COLO829 (cell line): ENCODE data around the gene ACYP2.

Experiments used
- DNase-seq: peaks from one replicate; pipeline ENCODE4 v3.0.0; 2012; ENCODE audit warnings: low spot score

Gene ACYP2

DNA sequence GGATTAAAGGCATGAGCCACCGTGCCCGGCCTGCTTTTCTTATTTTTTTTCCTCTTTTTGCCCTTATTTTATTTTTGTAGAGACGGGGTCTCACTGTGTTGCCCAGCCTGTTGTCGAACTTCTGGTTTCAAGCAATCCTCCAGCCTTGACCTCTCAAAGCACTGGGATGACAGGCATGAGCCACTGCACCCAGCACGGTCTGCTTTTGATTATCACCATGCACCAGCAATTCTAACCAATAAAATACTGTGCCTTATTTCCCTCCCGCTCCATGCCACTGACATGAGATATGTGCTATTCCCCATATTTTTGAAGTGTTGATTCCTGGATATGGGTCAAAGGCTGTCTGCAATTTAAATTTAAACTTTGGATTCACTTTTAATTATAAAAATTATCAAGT is 42.9 kb downstream of the ACYP2 start:
- DNase-seq = no peak

DNA sequence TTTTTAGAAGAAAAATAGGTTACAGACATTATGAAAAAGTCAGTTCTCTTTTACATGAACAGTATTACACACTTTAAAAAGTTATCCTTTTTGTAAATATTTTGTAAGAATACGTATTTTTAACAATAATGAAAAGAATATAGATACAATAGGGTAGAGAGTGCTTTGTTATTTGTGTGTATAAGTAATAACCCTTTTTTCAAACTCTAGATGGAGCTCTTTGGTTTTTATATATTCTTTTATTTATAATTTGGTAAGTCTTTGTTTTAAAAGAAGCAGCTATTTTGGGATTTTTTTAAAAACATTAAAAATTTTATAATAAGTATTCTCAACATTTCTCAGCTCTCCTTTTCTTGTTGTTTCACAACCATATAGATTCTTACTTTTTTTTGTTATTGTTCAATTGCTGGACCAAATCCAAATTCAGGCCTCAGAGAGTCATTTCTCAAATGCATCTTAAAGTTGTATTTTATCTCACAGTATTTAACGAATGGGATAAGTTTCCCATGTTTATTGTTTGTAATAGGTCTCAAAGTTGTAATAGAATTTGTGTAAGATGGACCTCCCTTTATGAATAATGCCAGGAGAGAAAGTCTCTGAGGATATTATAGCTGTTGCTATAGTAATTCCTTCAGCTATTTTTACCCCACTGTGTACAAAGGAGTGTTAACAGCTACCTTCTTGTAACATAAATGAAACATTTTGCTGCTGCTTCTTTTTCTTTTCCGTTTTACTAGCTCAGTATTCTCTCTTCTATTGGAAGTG is 46.4 kb downstream of the ACYP2 start:
- DNase-seq = no peak

DNA sequence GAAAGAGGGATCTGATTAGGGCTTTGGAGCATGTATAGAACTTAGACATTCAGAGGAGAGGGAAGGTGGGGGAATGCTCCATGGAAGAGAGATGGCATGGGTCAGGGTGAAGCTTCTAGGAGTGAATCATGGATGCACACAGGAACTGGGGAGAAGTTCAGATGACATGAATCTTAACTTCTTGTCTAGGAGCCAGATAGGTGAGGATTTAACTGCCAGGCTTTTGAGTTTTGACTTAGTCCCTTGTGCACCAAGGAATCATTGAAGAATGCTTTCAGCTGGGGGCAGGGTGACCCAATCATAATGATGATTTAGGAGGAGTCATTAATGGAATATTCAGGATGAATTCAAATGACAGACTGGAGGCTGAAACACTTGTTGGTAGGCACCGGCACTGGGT is 48.7 kb downstream of the ACYP2 start:
- DNase-seq = no peak

DNA sequence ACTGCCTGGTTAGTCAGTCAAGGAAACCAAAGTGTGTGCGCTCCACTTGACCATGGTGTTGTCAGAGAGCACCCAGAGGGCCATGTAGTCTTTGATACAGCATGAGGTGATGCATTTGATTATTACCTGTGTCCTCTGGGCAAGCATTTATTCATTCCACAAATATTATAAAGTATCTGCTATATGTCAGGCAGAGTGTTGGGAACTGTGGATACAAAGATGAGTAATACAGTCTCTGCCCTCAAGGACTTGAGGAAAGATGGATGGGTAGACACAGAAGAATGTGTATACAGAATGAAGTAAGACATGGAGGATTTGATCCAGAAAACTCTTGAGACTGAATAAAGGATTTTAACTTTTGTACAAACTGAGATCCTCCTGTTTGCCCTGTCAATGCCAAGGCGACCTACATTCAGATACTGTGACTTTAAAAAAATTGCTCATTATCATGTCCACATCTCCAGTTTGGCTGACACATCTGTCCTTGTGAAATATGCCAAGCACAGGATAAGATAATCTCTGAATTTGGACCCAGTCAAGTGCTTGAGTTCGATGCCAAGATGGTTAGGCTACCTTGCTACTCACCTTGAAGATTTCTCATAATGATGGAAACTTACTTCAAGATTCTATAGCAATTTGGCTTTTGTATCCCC is 50.8 kb downstream of the ACYP2 start:
- DNase-seq = no peak

DNA sequence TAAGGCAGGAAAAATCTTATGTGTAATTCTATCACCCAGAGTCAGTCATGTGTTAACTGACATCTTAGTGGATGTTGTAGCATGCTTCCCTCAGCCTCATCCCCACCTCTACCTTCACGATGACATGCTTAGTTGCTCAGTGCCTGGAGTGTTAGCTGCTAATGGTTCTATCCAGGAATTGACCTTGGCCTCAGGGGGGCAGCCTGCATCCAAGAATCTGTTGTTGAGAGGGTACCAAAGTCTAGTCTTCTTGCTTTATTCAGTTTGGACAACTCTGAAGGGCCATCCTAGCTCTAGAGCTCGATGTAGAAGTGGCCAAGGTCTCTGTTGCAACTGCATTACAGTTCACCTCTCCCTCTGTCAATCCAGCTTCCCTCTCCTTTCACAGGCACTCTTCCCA is 61.2 kb downstream of the ACYP2 start:
- peak; percentile 57 for DNase-seq

DNA sequence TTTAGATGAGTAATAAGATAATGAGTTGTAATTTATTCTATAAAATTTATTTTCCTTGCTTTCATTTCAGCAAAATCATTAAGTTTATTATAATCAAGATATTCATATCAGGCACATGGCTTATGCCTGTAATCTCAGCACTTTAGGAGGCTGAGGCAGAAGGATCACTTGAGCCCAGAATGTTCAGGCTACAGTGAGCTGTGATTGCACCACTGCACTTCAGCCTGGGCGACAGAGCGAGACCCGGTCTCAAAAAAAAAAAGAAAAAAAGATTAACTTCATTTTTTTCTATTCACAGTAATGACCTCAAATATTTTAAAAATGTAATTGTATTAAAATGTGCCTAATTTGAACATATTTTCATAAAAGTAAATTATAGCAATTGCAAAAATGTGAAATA is 67.9 kb downstream of the ACYP2 start:
- DNase-seq = no peak

DNA sequence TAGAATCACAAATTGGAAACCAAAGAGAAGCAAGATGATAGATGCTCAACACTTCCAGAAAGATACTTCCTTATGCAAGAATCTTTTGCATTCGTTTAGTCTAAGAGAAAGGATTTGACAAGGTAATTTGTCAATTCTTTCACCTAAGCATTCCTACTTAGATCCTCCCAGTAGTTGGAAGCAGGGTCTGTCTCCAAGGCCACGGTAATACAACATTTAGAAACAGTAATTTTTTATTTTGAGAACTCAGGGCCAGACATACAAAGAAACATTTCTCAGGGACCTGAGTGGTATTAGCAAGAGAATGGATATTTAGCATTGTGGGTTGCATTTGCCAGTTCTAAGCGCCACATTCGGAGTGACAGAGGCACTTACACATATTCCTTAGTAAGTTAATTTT is 68.6 kb downstream of the ACYP2 start:
- no peak for DNase-seq

DNA sequence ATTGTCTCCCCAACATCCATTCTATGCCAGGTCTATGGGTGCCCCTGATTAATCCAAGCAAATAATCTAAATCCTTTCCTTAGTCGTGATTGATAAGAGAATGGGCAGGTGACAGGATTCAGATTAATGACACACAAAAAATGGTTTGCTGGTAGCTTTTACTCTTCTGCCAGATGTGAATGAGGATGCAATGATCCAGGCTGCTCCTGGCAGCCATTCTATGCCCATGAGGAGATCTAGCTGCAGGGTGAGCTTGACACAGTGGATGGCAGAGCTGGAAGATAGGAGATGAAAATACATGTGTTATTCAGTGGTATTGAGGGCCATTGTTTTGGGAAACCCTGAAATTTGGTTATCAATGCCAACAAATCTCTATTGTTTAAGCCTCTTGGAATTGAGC is 69.7 kb downstream of the ACYP2 start:
- no peak for DNase-seq

DNA sequence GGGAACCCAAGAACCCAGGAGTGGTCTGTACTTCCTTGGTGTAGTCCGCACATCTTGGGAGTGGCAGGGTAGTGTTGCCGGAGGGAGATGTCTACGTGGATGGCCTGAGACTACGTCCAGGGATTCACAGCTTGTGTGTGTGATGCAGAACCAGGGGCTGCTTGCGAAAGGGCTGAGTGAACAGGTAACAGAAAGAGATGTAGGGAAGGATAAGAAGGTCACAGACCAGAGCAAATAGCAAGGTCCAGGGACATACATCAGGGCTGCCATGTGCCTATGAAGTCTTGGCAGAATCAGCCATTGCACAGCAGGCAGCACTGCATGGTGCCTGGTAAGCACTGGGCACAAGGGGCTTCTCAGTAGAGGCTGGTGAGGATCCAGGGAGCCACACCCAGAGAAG is 71.9 kb downstream of the ACYP2 start:
- DNase-seq = no peak

DNA sequence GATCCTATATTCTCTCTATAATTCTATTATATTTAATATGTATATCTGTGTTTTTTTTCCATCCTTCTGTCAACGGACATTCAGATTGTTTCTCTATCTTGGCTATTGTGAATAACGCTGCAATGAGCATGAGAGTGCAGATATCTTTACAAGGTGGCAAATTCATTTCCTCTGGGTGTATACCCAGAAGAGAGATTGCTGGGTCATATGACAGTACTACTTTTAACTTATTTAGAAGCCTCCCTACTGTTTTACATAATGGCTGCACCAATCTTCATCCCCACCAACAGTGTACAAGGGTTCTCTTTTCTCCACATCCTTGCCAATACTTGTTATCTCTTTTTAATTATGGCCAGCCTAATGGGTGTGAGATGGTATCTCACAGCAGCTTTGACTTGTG is 74.1 kb downstream of the ACYP2 start:
- DNase-seq = no peak

DNA sequence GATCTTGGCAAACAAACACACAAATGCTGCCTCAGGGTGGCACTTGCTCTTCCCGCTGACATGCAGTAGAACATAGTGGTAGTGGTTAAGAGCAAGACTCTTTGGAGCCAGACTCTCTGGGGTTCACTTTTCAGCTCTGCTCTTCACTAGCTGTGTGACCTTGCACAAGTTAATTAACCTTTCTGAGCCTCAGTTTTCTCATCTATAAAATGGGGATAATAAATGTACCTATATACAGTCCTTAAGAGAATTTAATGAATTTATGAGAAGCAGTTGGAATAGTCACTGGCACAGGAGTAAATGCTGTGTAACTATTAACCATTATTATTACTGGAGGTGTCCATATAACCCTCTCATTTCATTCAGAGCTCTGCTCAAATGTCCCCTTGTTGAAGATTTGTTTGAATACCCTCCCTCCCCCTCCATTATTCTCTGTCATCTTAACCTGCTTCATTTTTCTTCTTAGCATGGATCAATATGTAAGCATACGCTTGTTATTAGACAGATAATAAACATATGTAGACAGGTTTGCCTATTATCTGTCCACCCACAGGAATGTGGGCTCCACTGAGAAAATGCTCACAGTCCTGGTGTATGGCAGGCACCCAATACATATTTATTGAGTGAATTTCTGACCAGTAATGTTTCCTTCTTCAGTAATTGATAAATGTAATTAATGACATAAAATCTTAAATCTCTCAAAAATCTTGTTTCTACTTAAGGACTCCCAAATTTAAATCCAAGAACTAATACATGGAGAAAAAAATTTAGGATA is 76.1 kb downstream of the ACYP2 start:
- DNase-seq = no peak

DNA sequence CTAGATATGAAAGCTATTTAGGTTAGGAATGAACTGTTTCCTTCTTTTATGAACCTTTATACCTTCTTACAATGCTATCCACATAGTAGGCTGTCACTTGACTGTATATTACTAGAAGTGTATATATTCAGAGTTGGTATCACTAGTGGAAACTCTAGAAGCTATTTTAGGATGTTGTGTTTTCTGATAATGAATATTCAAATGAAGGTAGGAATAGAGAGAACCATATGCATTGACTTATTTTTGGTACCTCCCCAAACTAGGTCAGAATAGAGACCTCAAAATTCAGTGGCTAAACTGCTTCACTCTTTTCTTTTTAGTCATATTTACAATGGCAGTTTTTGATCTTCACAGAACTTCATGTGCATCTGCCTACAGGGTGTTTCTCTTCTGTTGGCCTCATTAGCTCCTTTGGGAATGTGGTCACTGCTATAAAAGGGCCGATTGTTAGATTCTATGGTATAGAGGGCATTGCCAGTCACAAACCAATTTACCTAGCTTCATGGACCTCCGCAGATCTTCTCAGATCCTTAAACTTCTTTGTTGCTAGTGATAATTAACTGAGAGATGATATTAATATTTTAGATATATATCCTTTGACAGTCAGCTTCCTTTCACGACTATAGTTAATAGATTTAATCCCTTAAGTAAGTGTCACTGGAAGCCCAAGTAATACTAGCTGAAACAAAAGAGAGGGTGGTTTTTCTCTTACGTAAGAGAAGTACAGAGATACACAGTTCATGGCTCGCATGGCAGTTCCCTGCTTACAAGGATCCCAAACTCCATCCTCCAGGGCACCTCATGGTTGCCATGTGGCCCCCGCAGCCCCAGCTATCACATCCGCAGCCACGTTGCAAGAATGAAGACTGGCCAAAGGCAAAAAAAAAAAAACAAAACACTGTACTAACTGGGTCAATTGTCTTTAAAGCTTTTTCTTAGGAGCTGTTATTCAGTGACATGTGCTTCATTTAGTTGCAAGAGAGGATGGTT is 79.6 kb downstream of the ACYP2 start:
- no peak for DNase-seq

DNA sequence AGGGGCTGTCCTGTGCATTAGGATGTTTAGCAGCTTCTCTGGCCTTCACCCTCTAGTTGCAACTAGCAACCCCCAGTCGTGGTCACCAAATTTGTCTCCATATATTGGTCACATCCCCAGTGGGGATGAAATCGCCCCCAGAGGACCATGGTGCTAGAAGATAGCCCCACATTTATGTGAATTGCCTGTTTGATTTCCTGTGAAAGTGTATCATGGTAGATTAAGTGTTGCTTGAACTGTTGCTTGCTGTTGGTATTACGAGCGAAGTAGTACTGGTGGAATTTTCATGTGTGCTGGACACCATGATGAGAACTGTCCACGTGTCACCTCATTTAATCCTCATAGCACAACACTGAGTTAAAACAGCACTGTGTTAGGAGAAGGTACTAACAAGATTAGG is 81.2 kb downstream of the ACYP2 start:
- DNase-seq = no peak

DNA sequence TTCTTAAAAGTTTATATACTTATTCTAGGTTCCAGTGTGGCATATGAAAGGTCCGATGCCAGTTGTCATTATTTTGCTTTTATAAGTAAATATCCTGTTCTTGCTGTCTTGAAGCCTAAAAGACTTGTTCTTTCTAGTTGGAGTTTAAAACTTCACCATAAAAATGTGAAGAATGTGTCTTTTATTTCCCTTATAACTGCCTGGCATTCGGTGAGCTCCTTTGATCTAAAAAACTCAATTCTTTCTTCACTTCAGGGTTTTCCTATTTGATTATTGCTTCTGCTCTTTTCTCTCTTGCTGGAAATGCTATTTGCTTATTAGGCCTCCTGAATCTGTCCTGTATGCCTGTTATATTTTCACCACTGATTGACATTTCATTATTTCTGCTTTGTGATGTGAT is 89.1 kb downstream of the ACYP2 start:
- no peak for DNase-seq

DNA sequence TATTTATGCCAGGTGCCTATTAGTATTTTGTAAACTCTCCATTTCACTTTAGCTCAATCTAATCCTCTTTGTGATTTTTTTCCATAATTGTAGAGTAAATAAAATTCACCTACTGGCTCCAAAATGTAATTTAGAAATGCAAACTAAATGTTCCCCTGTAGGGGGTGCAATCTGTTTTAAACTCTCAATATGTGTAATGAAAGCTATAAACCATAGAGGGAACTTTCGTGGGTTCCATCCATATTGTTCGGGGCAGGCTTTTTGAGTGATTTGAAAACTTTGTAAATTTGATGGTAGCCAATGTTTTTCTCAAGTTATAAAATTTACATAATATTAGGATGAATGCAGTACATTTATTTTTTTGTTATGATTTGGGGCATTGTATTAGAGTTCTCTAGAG is 91.2 kb downstream of the ACYP2 start:
- DNase-seq = peak; percentile 45

DNA sequence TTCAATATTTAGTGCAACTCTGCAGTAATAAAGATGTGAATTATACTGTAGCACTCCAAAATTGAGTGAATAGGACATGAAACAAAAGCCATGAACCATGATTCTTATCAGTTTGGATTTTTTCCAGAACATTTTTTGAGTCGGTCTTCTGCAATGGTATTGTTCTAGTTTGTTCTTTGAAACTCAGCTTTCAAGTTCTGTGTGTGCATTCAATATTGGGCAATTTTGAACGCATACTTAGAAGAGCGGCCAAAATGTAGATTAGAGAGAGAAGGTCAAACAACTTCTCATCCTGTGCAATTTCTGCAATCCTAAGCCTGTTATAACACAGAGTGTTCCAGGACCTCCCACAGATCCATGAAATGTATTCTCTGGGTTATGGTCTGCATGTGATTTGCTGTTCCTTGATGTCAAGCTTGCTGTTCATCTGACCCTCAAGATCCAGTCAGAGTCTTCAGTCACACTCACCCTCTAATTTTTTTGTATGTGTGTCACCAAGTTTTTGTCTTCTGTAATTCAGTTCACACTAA is 92.3 kb downstream of the ACYP2 start:
- no peak for DNase-seq

DNA sequence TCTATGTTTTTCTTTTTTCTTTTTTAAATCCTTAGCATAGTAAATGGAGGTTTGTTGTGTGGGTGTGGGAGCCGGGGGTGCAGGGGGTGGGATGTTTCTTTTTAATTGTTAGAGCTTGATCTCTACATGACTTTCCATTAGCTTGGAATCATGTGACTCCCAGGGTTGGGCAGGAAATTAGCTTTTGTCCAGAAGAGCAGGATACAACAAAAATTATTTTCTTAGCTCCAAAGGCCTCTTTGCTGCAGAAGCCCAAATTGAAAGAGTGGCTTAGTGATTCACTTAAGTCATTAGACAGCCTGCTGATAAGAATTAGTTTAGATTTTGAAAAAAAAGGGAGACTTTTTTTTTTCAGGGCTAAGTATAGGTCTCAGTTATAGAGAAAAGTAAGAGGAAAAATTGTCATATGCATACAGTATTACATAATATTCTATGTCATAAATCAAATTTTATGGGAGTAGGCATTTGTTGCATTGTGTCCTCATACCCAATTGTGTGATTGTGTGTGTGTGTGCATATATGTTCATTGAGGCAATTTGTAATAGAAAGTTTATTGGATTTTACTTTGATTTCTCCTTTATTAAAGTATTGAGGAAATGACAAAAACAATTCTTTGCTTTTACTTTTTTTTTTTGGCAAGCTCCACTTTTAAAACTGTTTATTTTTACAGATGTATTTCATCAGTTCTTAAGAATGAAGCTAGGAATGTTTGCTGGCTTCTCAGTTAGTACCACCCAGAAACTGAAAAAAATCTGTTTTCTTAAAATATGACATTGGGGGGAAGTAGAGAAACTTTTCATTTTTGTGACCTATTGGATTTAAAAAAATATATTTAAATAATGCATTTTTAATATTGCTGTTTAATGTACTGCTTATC is 93.2 kb downstream of the ACYP2 start:
- DNase-seq = no peak

DNA sequence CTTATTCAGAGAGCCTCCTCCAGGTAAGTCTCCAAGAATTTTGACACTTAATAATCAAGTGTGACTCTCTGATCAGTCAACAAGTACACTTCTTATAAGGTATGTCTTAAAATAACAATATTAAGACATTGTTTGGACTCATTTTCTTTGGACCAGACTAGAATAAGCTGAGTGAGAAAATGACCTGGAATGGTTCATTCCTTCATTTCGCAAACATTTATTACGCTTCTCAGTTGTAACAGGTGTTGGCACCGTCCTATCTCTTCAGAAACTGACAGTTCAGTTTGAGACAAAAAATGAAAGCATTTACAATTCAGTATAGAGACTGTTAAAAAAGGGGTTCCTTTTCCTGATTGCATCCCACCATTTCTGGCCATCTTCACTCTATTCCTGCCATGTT is 94.0 kb downstream of the ACYP2 start:
- DNase-seq = no peak

DNA sequence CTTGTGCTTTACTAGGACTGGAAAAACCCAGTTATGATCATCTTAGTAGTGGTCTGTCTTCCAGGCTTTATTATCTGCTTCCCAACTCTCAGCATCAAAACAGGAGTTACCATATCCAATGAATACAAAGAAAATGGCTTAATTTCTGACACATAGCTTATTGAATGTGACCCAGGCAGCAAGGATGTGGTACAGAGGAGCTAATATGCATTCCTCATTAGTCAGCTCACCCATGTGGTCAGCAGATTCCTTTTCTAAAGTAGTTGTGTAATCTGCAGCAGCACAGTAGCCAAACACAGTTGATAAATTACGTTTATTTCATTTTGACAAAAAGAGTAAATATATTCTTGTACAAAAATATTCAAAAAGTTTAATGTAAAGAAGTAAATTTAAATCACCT is 97.0 kb downstream of the ACYP2 start:
- DNase-seq = peak; percentile 44

DNA sequence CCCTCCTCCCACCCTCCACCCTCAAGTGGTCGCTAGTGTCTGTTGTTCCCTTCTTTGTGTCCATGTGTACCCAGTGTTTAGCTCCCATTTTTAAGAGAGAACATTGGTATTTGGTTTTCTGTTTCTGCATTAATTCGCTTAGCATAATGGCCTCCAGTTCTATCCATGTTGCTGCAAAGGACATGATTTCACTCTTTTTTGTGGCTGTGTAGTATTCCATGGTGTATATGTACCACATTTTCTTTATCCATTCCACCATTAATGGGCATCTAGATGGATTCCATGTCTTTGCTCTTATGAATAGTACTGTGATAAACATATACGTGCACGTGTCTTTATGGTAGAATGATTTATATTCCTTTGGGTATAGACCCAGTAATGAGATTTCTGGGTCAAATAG is 97.7 kb downstream of the ACYP2 start:
- no peak for DNase-seq

DNA sequence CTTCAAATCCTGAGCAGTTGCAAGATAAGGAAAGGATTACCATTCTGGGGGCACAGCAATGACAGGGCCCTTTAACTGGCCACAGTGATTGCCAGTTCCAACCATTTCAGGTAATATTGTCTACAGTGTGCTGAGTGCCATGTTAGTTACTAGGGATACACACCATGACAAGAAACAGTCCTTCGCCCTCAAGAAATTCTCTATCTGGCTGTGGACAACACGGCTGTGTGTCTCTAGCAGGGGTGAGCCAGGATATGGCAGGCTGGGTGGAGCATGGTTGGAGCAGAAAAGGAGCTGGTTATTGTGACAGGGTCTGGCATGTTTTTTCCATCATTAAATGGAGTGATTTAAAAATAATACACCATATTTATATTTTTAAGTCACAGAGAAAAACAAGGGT is 109.6 kb downstream of the ACYP2 start:
- DNase-seq = no peak
